Measurements from ENCODE around the gene SLC31A1.
A peak's percentile ranks its signal among the peaks of the same experiment; 100 is the strongest.

The SLC31A1 gene

DNA sequence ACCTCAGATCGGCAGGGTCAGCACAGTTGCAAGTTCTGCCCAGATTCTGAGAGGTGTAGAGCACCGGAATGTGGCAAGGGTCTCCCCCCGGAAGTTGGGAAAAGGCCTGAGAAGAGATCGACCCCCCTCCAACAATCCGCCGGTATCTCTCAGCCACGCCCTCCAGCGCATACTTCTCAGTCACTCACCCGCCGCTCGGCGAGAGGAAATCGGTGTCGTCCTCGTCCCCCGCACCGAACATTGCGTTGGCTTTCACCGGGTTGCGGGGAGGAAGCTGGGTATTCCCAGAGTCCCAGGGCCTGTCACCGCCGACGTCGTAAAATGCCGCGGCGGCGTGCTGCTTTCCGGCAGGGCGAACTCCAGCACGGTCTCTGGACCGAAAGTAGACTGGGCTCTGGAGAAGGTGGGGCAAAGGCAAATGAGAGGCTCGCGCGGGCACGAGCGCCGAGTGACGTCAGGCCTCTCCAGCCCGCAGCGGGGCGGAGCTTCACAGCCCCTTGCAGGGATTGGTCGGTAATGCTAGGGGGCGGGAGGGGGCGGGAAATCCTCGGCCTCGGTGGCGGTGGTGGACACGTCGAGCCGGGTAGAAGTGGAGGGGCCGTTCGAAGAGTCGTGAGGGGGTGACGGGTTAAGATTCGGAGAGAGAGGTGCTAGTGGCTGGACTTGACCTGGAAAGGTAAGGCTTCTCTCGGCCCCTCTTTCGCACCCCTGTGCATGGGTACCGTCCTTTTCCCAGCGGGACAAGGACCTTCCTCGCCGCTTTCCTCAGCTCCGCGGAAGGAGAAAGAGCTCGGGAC lies at the start of gene SLC31A1, which contains the start of gene FKBP15:
SLC31A1 (plus strand) TSS at position 542 of the 797 bp plus-strand sequence. CDS start 34,605 bp downstream, outside the sequence.
FKBP15 (minus strand) TSS at position 275 of the 797 bp plus-strand sequence; CDS start at position 241, 34 bp downstream.
- peak; percentile 97 for DNase-seq

- DNase-seq = no peak
These were observed 48.0 kb upstream of the SLC31A1 start for GRCh38 chr9:113173341-113173740.

GRCh38 chr9:113176803-113177202 lies 44.5 kb upstream of the SLC31A1 start:
- no peak for DNase-seq

- DNase-seq = no peak
These were observed 44.1 kb upstream of the SLC31A1 start for GRCh38 chr9:113177251-113177650.

DNA sequence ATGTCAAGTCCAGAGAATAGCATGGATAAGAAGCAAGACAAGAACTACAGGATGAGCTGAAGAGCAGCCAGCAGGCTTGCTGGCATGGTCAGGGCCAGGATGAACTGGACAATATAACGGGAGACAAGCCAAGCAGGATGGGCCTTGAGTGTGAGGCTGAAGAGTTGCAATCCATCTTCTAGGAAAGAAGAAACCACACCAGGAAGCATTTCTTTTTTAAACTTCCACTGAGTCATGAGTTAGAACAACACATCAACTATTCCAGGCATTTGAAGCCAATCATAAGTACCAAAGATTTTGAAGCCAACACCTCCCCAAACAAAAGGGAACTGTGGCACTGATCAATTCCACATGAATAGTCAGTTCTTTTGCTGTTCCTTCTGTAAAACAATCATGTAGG lies 43.3 kb upstream of the SLC31A1 start:
- no peak for DNase-seq

- DNase-seq = no peak
These were observed 41.5 kb upstream of the SLC31A1 start for GRCh38 chr9:113179839-113180238.

DNA sequence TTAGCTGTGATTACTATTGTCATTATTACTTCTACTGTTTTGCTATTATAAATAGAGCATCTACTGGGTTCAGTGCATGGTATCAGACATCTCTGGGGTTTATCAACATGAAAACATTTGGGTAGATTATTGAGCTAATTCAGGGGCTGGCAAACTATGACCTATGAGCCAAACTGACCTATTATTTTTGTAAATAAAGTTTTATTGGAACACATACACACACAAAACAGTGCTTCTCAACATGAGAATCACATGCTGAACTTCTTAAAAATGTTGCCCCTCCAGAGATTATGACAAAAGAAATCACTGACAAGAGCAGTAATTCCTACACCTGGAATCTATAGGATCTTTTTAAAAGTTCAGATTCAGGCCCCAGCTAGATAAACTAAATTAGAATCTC lies 40.2 kb upstream of the SLC31A1 start:
- no peak for DNase-seq

- DNase-seq = no peak
These were observed 37.3 kb upstream of the SLC31A1 start for GRCh38 chr9:113183956-113184488.

DNA sequence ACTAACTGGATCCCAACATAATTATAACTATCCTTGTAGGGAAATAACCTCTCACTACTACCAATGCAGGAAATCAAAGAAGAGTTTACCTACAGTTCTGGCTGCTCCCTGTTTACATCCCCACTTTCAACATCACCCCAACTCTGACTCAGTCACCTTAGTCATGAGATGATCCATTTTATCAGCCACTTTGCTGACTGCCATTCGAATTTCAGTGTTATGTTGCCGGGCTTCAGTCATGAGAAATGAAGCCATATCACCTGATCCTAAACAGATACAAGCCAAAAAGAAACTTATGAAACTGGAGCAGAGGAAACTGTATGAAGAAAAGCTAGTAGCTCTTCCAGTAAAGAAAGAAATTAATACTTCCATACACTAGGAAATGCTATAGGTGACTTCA lies 36.8 kb upstream of the SLC31A1 start:
- DNase-seq = no peak

DNA sequence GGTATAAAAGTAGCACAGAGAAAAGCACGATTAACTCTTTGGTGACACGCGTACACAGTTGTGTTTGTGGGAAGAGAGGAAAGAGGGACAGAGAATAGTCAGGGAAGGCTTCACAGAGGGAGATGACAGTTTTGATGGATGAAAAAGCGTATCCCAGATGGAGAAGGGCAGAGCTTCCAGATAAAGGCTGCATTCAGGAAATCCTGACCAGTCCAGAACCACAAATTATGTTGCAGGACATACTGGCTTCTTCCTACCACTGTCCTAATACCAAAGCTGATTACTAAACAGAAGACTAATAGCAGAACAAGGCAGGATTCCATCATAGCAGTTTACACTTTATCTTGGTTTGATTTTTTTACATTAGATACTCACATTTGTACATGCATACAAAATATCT lies 36.1 kb upstream of the SLC31A1 start:
- DNase-seq = no peak

GRCh38 chr9:113186137-113186755 lies 35.1 kb upstream of the SLC31A1 start:
- no peak for DNase-seq

DNA sequence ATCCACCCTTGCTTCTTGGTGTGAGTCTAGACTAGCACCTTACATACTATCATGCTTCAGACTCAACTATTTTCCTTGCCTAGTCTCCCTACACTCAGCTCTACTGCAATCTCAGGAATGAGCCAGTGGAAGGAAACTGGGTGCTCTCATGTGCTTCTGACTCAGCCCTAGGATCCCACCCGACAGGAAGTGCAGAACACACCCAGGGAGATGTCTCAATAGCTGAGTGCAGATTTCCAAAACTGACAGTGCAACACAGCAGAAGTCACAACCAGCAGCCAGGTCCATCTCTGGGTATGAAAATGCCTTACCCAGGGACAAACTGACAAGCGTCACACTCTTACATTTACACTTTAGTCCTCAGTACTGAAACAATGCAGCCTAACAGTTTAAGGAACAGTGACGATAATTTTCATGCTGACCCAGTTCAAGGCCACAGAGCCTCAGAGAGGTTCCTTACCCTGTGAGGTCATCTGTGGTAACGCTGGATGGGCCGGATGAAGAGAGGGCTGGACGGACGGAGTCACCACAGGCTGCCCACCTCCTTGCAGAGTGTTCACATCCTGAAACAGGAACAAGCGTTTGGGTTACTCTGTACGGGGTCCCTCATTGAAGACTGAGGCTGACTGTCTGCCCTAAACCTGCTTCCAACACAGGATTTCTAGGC lies 33.3 kb upstream of the SLC31A1 start:
- no peak for DNase-seq

GRCh38 chr9:113192455-113192854 lies 28.9 kb upstream of the SLC31A1 start:
- DNase-seq = no peak

GRCh38 chr9:113199683-113200329 lies 21.5 kb upstream of the SLC31A1 start:
- no peak for DNase-seq

GRCh38 chr9:113205432-113205831 lies 15.9 kb upstream of the SLC31A1 start:
- DNase-seq = no peak

DNA sequence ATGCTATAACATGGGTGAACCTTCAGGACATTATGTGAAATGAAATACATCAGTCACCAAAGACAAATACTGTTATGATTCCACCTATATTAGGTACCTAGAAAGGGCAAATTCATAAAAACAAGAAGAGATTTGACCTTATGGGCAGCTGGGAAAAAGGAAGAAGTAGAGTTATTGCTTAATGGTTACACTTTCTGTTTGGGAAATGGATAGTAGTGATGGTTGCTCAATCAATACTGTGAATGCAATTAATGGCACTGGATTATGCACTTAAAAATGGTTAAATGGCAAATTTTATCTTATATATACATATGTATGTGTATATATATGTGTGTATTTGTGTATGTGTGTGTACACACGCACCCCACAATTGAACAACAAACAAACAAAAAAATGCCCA lies 15.5 kb upstream of the SLC31A1 start:
- no peak for DNase-seq

DNA sequence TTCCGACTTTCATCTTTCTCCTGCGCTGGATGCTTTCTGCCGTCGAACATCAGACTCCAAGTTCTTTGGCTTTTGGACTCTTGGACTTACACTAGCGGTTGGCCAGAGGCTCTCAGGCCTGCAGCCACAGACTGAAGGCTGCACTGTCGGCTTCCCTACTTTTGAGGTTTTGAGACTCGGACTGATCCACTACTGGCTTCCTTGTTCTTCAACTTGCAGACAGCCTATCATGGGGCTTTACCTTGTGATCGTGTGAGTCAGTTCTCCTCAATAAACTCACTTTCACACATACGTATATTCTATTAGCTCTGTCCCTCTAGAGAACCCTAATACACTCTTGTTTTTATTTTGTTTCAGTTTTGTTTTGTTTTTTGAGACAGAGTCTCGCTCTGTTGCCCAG lies 10.5 kb upstream of the SLC31A1 start:
- DNase-seq = no peak

GRCh38 chr9:113215132-113215531 lies 6.2 kb upstream of the SLC31A1 start:
- DNase-seq = no peak

DNA sequence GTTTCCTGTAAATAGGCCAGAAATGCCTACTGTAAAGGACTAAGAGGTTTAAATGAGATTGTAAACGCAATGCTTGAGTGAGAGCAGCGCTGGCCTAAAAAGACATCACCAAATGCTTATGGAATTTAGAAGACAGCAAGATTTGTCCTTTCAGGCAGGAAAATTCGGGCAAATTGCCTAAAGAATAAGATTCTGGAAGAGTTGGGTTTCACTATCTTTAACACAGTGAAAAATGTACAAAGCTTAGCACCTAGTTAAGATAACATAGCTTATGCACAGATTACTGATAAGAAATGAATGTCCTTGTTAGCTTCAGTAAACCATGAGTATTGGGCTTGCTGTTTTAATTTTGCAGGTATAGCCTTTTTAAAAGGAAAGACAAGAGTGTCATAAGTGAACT lies 4.9 kb upstream of the SLC31A1 start:
- no peak for DNase-seq

- no peak for DNase-seq
These were observed 2.0 kb upstream of the SLC31A1 start for GRCh38 chr9:113219186-113219936.

- DNase-seq = peak; percentile 37
These were observed 1.4 kb upstream of the SLC31A1 start for GRCh38 chr9:113219969-113220368.

DNA sequence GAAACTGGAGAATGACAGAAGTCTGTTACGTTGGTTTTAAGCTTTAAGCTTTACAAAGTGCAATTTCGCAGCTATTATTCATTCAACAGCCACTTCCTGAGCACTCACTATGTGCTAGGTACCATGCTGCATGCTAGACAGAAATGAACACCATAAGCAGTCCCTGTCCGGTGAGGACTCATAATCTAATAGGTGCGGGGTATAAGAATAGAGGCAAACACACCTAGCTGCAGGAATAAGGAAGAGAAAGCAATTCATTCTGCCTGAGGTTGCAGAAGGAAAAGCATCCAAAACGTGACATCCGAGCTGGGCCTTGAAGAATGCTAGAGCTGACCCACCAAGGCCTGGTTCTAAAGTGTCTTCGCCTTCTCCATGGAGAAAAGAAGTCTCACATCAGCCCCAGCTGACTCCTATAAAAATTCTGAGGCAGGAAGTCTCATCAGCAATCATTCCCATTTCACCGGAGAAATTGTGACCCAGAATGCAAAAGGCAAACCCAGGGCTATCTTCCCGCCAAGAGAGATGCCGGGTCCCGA lies 809 bp upstream of the SLC31A1 start:
- peak; percentile 3 for DNase-seq

Data from stimulated activated CD4-positive, alpha-beta T cell treated with anti-CD3 and anti-CD28 coated beads, Interleukin-1b, Interleukin-23, amount 100 ng/mL, for 48 hours (primary cell).